DMS 273 (cell line): ENCODE measurements around the gene GRAMD1A.
"Not testable (repeated sequence)": the region's sequence is repeated elsewhere in the genome, so short reads cannot be mapped to it uniquely, and the experiment has no call there.

Source experiments
- DNase-seq: peaks from one replicate; lab custom pipeline; 2025; ENCODE audit not compliant: unreplicated experiment; lab: John Stamatoyannopoulos, UW

The GRAMD1A gene

GRCh38 chr19:35000647-35001501, 751 bp downstream of the GRAMD1A start:
- peak; percentile 80 for DNase-seq

DNA sequence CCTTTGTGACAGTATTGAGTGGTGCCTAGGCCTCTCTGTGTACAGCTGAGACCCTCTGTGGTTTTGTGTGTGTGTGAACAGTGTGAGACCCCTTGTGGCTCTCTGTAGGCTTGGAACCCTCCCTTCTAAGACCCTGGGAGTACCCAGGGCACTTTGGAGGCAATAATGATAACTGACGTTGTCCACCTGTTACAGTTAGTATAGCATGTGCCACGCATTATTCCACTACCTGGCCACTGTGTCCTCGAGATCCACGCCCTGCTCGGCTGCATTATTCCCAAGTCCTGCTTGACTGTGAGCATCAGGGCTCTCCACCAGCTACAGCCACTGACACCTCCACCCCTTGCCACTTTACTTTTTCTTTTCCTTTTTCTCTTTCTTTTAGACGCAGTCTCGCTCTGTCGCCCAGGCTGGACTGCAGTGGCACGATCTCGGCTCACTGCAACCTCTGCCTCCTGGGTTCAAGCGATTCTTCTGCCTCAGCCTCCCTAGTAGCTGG, 2.0 kb downstream of the GRAMD1A start:
- no peak for DNase-seq

DNA sequence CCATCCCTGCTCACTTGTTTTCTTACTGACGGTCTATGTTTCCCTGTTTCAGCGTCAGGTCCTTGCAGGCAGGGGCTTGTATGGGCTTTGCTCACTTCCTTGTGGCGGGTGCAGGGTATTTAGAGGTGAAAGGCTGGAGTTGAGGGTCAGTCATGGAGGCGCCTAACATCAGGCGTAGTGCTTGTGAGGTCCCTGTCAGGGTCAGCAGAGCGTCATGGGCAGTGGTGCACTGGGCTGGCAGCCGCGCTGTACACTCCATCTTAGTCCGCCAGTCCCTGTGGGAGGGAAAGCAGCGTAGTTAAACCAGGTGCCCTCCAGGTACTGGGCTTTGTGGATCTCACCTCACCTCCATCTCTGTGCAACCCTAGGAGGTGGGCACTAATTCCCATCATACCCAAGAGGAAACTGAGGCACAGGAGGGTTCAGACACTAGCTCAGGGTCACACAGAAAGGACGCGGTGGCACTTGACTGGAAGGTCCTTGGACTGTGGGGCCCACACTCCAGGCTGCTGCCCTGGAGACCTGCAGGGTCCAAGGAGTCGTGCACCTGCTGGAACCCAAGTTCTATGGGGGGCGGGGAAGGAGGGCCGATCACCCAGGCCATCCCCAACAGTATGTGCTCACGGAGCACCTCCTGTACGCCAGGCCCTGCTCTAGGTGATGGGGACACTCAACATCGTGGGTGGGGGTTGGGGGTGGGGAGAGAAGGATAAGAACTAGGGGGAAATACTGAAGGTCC, 4.6 kb downstream of the GRAMD1A start:
- DNase-seq, result no peak

DNA sequence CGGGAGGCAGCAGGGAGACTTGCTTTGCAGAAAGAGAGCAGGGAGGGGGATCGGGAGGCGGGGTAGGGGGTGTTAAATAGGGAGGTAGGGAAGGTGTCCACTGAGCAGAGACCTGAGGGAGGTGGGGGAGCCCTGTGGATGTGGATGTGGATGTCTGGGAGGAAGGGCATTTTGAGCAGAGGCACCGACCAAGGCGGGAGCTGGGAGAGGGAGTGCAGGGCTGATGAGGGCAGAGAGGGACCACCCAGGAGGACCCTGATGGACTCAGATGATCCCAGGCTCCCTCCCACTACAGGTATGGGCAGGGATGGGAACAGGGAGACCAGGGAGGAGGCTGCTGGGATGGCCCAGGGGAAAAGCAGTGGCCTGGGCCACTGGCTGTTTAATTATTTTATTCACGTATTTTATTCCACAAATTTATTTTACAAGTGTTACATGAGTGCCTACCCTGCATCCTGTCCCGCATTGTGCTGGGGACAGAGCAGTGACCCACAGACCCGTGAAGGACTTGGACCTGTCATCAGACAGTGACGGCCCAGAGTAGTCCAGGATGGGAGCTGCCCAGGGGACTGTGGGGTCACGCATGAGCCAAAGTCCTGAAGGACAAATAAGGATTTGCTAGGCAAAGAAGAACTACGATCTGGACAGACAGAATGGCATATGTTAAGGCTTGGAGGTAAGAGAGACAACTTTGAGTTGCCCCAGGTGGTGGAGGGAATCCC, 5.3 kb downstream of the GRAMD1A start:
- DNase-seq, result no peak

DNA sequence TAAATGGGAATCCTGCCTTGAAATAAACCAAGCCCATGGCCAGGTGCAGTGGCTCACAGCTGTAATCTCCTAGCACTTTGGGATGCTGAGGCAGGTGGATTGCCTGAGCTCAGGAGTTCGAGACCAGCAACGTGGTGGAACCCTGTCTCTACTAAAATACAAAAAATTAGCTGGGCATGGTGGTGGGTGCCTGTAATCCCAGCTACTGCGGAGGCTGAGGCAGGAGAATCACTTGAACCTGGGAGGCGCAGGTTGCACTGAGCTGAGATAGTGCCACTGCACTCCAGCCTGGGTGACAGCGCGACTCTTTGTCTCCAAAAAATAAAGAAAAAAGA, 5.9 kb downstream of the GRAMD1A start:
- DNase-seq, result not testable (repeated sequence)

DNA sequence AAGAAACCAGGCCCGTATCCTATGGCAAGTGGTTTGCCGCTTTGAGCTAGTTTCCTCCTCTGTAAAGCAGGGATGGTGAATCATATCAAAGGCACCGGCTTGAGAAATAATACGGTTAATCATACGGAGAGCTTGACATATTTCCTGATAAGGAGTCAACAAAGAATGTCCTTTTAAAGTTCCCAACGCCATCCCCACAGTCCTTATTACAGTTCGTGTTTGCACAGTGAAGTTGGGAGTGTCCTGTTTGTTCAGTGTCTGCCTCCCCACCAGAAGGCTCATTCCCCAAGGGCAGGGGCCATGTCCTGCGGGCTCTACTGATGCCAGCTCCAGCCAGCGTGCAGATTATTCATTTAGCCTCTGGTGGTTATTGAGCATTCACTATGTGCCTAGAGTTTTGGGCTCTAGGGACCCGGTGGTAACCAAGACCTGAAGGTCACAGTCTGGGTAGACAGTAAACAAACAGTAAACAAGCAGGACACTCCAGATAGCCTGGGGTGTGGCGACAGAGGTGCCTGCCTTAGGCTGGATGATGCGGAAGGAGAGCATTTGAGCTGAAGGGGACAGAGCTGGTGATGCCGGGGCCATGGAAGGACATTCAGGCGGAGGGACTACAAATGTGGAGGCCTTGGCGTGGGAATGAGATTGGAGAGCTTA, 6.3 kb downstream of the GRAMD1A start:
- no peak for DNase-seq

- DNase-seq, result no peak
These were observed 6.9 kb downstream of the GRAMD1A start for GRCh38 chr19:35006999-35007365.

DNA sequence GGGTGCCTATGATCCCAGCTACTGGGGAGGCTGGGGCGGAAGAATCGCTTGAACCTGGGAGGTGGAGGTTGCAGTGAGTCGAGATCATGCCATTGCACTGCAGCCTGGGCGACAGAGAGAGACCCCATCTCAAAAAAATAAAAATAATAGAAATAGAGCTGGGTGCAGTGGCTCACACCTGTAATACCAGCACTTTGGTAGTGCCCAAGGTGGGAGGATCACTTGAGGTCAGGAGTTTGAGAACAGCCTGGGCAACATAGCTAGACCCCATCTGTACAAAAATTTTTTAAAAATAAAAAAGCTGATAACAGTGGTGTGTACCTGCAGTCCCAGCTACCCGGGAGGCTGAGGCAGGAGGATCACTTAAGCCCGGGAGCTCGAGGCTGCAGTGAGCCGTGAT, 7.3 kb downstream of the GRAMD1A start:
- DNase-seq, result not testable (repeated sequence)

DNA sequence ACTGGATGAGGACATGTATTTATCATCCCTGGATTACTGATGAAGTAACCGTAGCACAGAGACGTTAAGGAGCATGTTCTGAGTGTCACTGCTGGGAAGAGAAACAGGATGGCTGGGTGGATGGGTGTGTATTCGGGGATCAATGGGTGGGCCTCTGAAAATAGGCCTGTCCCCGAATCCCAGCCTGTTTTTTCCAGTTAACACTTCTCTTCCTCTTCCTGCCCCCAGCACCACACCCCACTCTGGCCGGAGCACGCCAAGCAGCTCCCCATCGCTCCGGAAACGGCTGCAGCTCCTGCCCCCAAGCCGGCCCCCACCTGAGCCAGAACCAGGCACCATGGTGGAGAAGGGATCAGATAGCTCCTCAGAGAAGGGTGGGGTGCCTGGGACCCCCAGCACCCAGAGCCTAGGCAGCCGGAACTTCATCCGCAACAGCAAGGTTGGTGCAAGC, 8.8 kb downstream of the GRAMD1A start:
- DNase-seq, result no peak

GRCh38 chr19:35009424-35010415, 9.6 kb downstream of the GRAMD1A start:
- no peak for DNase-seq

DNA sequence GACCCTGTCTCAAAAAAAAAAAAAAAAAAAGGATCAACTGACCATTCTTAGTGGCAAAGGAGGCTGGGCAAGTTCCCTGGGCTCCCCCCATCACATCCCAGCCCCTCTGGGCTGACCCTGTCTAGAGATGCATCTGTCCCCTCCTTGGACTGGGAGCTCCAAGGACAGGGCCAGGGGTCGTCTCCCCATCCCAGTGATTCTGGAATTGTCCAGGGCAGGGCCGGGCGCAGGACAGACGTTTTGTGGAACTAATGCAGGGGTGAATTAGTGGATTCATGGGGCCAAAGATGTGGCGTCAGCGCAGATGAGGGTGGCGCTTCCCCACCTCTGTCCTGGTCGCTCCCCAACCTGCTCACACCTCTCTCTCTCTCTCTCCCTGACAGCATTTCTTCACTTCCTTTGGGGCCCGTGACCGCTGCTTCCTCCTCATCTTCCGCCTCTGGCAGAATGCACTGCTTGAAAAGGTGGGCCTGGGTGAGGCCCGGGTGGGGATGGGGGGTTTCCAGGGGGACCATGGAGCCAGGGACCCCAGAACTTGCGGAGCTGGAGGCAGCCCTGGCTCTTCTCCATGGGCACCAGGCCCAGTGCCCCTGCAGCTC, 11.1 kb downstream of the GRAMD1A start:
- no peak for DNase-seq

DNA sequence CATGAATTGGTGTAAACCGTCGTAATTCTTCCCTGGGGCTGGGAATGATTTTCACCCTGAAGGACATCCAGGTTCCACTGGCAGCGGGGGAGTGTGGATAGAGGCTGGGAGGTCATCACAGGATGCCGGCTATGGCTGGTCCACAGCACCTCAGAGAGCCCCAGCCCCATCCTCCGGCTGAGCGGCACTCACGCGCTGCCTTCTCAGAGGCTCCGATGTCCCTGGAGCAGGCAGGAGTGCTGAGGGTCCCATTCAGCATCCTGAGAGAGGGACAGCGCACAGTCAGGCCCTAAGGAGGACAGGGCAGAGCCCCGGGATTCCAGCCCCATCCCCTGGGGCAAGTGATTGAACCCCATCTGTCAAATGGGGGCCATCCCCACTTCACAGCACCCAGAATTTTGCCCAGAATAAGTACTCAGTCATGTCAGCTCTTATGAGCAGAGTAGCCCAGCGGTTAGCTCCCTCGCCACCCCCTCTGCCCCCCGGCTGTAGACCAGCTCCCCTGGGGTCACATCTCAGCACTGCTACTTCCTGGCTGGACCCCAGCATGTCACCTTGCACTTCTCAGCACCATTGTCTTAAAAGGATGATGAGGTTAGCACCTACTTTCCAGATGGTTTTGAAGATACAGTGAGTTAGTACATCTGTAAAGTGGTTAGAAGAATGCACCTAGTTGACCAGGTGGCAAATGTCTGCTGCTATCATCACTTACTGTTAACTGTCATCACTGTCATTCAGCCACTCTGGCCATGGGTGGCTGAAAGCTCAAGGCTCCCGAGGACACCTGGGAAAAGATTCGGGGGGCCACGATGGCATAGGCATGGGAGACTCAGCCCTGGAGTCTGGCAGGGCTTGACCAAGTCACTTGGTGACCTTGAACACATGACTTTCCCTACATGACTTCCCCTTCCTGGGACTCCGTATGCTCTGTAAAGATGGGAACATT, 11.9 kb downstream of the GRAMD1A start:
- DNase-seq, result no peak

- DNase-seq, result peak; percentile 73
These were observed 13.1 kb downstream of the GRAMD1A start for GRCh38 chr19:35013041-35013819.

GRCh38 chr19:35013820-35014754, 14.0 kb downstream of the GRAMD1A start:
- DNase-seq, result no peak

GRCh38 chr19:35014774-35015173, 14.7 kb downstream of the GRAMD1A start:
- not testable (repeated sequence) for DNase-seq

GRCh38 chr19:35015270-35015953, 15.3 kb downstream of the GRAMD1A start:
- no peak for DNase-seq
